CD4-positive, alpha-beta T cell (primary cell): ENCODE measurements around the gene FCRLA. TPM values are rescaled to one million over a fixed set of nuclear protein-coding genes. Genes with fewer than 3 reads are reported as not detected.

Experiments
- ATAC-seq: fragments of 200-7000 bp; cut with Tn5 transposase; one replicate; pipeline ENCODE4 v1.10.0; 2022; ENCODE audit warnings: mild to moderate bottlenecking; ENCODE audit not compliant: poor library complexity
- CTCF ChIA-PET: fragments of 350-600 bp; sonication (Branson Sonifier 250); formaldehyde crosslinking; loops from one replicate; lab custom pipeline; 2021; ENCODE audit warnings: antibody characterized with exemption, inconsistent platforms; lab: Charles Lee
- POLR2A ChIA-PET: fragments of 350-600 bp; sonication (Branson Sonifier 250); formaldehyde crosslinking; loops from one replicate; lab custom pipeline; 2021; ENCODE audit warnings: antibody characterized with exemption, inconsistent platforms; lab: Charles Lee
- DNase-seq, 14 experiments: peaks; one replicate each; pipeline ENCODE4 v3.0.0-alpha.2; 2013 to 2020; ENCODE audit warnings: mixed read lengths in 2 of 14
- H3K27ac ChIP-seq, 2 donors: one replicate each; pipeline versions ENCODE4 v1.5.1 to v1.7.0; 2013; ENCODE audit warnings: low read length in 2 of 2, low read depth in 1 of 2, mild to moderate bottlenecking in 1 of 2
- H3K27me3 ChIP-seq, 2 experiments: 1 replicate in 1 of 2; 2 replicates in 1 of 2; pipeline versions ENCODE4 v1.6.1 to v1.7.0; 2013; ENCODE audit warnings: low read length in 2 of 2, control low read depth in 1 of 2, mild to moderate bottlenecking in 1 of 2, moderate library complexity in 1 of 2; ENCODE audit not compliant: insufficient read depth in 2 of 2, control insufficient read depth in 1 of 2
- H3K36me3 ChIP-seq: one replicate; pipeline ENCODE4 v1.6.1; 2013; ENCODE audit warnings: low read length, control low read depth; ENCODE audit not compliant: insufficient read depth
- H3K4me1 ChIP-seq: one replicate; pipeline ENCODE4 v1.6.1; 2013; ENCODE audit warnings: low read length, control low read depth; ENCODE audit not compliant: insufficient read depth
- H3K4me3 ChIP-seq: one replicate; pipeline ENCODE4 v1.5.1; 2013; ENCODE audit warnings: mild to moderate bottlenecking, low read length, moderate library complexity
- H3K9me3 ChIP-seq, 2 experiments: 1 replicate in 1 of 2; 2 replicates in 1 of 2; pipeline versions ENCODE4 v1.6.1 to v1.7.0; 2013; ENCODE audit warnings: low read length in 2 of 2, mild to moderate bottlenecking in 2 of 2, control low read depth in 1 of 2, moderate library complexity in 1 of 2; ENCODE audit not compliant: control insufficient read depth in 1 of 2, insufficient read depth in 1 of 2
- H3K27ac Mint-ChIP-seq: one replicate; pipeline ENCODE4 v1.8.0; 2020; ENCODE audit warnings: mixed read lengths
- H3K27me3 Mint-ChIP-seq: one replicate; pipeline ENCODE4 v1.8.0; 2021; ENCODE audit warnings: mixed read lengths
- H3K36me3 Mint-ChIP-seq: one replicate; pipeline ENCODE4 v1.8.0; 2021; ENCODE audit warnings: low read depth, mixed read lengths
- H3K4me1 Mint-ChIP-seq: one replicate; pipeline ENCODE4 v1.8.0; 2021; ENCODE audit warnings: low read depth, mixed read lengths
- H3K4me3 Mint-ChIP-seq: one replicate; pipeline ENCODE4 v1.8.0; 2020; ENCODE audit warnings: mild to moderate bottlenecking, mixed read lengths
- H3K9me3 Mint-ChIP-seq: one replicate; pipeline ENCODE4 v1.8.0; 2020; ENCODE audit warnings: mixed read lengths
- intact Hi-C, 2 experiments: fragments of 100-400 bp; cut with DNase I in 1 of 2; cut with micrococcal nuclease in 1 of 2; formaldehyde crosslinking; loops; one replicate each; pipeline versions ENCODE4 v1.15.1 to v1.9.0; 2023 to 2025; cut with DNase I, micrococcal nuclease
- total RNA-seq, 174 experiments: library from RNA in 2 of 174; stranded (reverse) in 2 of 174; gene quantifications; one replicate each; pipeline ENCODE4 v1.2.3 and lab custom pipeline; 2021 to 2026
- TF ChIP-seq, protein P1 (sequence below): fragments of 200-600 bp; IDR thresholded peaks from one replicate; pipeline ENCODE4 v1.8.0; 2022; ENCODE audit warnings: antibody characterized with exemption, mild to moderate bottlenecking

Gene FCRLA
- total RNA-seq, 2 experiments from 2014 or later: not detected

DNA sequence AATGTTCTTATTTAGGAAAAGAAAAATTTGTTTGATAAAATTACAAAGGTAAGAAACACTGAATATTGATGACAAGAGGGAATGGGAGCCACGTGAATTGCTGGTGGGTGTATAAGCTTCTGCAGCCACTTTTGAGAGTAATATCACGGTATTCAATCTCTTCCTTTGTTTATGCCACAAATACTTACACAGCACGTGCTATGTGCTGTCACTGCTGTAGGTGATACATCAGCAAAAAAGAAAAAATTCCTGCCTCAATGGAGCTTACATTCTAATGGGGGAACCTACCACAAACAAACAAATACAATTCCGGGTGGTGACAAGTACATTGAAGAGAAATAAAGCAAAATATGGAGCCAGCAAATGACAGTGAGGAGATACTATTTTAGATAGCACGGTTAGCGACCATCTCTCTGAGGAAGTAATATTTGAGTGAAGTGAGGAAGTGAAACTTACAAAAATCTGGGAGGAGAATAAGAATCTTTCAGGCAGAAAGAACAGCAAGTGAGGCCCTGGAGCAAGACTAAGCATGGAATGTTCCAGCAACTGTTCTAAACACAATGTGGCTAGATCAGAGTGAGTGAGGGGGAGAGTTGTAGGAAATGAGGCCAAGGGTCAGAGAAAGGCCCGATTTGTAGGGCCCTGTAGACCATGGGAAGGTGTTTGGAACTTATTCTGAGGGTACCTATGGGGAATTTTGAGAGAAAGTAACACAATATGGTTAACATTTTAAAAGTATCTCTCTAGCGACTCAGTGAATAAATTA, 11.7 kb downstream of the FCRLA start:
- ATAC-seq (no peak), DNase-seq (no peak)
- Histone ChIP-seq H3K27ac (no peak overlapping the region), H3K36me3 (no peaks in the 10 kb centered on the region), H3K9me3 (no peaks in the 10 kb centered on the region), H3K4me3 (no peak overlapping the region), H3K4me1 (no peaks in the 10 kb centered on the region), H3K27me3 (no peaks in the 10 kb centered on the region)
- no peak overlapping the region for H3K27ac Mint-ChIP-seq
- ChIA-PET CTCF (no interaction called here), POLR2A (no interaction called here)
- H3K27me3 Mint-ChIP-seq: peaks cover 25% of the 10 kb centered on the region
- H3K9me3 Mint-ChIP-seq: no peaks in the 10 kb centered on the region
- intact Hi-C loops: no loop called here
- H3K36me3 Mint-ChIP-seq: no peaks in the 10 kb centered on the region
- TF ChIP-seq, protein P1, sequence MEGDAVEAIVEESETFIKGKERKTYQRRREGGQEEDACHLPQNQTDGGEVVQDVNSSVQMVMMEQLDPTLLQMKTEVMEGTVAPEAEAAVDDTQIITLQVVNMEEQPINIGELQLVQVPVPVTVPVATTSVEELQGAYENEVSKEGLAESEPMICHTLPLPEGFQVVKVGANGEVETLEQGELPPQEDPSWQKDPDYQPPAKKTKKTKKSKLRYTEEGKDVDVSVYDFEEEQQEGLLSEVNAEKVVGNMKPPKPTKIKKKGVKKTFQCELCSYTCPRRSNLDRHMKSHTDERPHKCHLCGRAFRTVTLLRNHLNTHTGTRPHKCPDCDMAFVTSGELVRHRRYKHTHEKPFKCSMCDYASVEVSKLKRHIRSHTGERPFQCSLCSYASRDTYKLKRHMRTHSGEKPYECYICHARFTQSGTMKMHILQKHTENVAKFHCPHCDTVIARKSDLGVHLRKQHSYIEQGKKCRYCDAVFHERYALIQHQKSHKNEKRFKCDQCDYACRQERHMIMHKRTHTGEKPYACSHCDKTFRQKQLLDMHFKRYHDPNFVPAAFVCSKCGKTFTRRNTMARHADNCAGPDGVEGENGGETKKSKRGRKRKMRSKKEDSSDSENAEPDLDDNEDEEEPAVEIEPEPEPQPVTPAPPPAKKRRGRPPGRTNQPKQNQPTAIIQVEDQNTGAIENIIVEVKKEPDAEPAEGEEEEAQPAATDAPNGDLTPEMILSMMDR: no peak
- peaks cover 6% of the 10 kb centered on the region for H3K4me1 Mint-ChIP-seq
- no peak overlapping the region for H3K4me3 Mint-ChIP-seq

DNA sequence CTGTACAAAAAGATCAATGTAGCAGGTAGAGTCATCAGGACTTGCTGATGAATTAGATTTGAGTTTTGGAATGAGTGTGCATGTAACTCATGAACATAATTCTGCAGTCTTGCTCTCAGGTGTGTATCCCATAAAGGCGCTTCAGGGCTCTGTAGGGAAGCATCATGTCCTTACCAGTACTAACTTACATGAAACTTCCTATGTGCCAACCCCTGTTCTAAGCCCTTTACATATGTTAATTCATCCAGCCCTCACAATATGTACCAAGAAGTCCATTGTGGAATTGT, 12.2 kb downstream of the FCRLA start:
- ChIA-PET POLR2A (no interaction called here), CTCF (no interaction called here)
- Histone ChIP-seq H3K36me3 (no peaks in the 10 kb centered on the region), H3K27ac (no peak overlapping the region), H3K27me3 (no peaks in the 10 kb centered on the region), H3K4me3 (no peak overlapping the region), H3K9me3 (no peaks in the 10 kb centered on the region), H3K4me1 (no peaks in the 10 kb centered on the region)
- H3K36me3 Mint-ChIP-seq: no peaks in the 10 kb centered on the region
- ATAC-seq (no peak), DNase-seq (no peak)
- intact Hi-C loops: no loop called here
- TF ChIP-seq, protein P1: no peak
- no peaks in the 10 kb centered on the region for H3K9me3 Mint-ChIP-seq
- H3K4me1 Mint-ChIP-seq: peaks cover 6% of the 10 kb centered on the region
- no peak overlapping the region for H3K4me3 Mint-ChIP-seq
- H3K27me3 Mint-ChIP-seq: peaks cover 29% of the 10 kb centered on the region
- H3K27ac Mint-ChIP-seq: no peak overlapping the region

- peaks cover 27% of the 10 kb centered on the region for H3K27me3 Mint-ChIP-seq
- CTCF ChIA-PET: no interaction called here
Observed at GRCh38 chr1:161720422-161720821, 13.4 kb downstream of the FCRLA start.

More at GRCh38 chr1:161720422-161720821, 13.4 kb downstream of the FCRLA start:
- Histone ChIP-seq H3K4me3 (no peak overlapping the region), H3K27ac (no peak overlapping the region), H3K4me1 (peaks cover under 1% of the 10 kb centered on the region), H3K36me3 (no peaks in the 10 kb centered on the region), H3K27me3 (no peaks in the 10 kb centered on the region), H3K9me3 (no peaks in the 10 kb centered on the region)
- Mint-ChIP-seq H3K27ac (no peak overlapping the region), H3K9me3 (no peaks in the 10 kb centered on the region), H3K4me3 (no peak overlapping the region), H3K36me3 (no peaks in the 10 kb centered on the region), H3K4me1 (peaks cover 6% of the 10 kb centered on the region)
- no peak for DNase-seq
- intact Hi-C loops: no loop called here
- no peak for ATAC-seq
- TF ChIP-seq, protein P1: no peak
- POLR2A ChIA-PET: no interaction called here
